ENCODE measurements around the gene LRRN2.

LRRN2 gene

GRCh38 chr1:204684206-204684570 is 1.4 kb downstream of the LRRN2 start:
- H3K27ac ChIP-seq: no peak overlapping the region
- H3K36me3 ChIP-seq (ENCODE audit: insufficient read depth): no peaks in the 10 kb centered on the region
- no peaks in the 10 kb centered on the region for H3K27me3 ChIP-seq (ENCODE audit: insufficient read depth, low read depth)
- H3K79me2 ChIP-seq (ENCODE audit: insufficient read depth, low read depth): no peaks in the 10 kb centered on the region
- no peak overlapping the region for H3K4me2 ChIP-seq
- no peak overlapping the region for H2AFZ ChIP-seq (ENCODE audit: low read depth)
- no peaks in the 10 kb centered on the region for H4K20me1 ChIP-seq (ENCODE audit: insufficient read depth)
- H3K4me1 ChIP-seq (ENCODE audit: low read depth, poor library complexity, severe bottlenecking): no peaks in the 10 kb centered on the region
- no peak overlapping the region for H3K9ac ChIP-seq
- H3K4me3 ChIP-seq (IDR thresholded peaks at IDR 0.05; ENCODE audit: insufficient read depth, low read depth, low read length): no peak overlapping the region
- TF ChIP-seq, protein P1, sequence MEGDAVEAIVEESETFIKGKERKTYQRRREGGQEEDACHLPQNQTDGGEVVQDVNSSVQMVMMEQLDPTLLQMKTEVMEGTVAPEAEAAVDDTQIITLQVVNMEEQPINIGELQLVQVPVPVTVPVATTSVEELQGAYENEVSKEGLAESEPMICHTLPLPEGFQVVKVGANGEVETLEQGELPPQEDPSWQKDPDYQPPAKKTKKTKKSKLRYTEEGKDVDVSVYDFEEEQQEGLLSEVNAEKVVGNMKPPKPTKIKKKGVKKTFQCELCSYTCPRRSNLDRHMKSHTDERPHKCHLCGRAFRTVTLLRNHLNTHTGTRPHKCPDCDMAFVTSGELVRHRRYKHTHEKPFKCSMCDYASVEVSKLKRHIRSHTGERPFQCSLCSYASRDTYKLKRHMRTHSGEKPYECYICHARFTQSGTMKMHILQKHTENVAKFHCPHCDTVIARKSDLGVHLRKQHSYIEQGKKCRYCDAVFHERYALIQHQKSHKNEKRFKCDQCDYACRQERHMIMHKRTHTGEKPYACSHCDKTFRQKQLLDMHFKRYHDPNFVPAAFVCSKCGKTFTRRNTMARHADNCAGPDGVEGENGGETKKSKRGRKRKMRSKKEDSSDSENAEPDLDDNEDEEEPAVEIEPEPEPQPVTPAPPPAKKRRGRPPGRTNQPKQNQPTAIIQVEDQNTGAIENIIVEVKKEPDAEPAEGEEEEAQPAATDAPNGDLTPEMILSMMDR (conservative IDR thresholded peaks at IDR 0.05; ENCODE audit: low read depth, low read length): no peak

- Histone ChIP-seq H3K79me2 (ENCODE audit: insufficient read depth, low read depth) (no peaks in the 10 kb centered on the region), H2AFZ (ENCODE audit: low read depth) (no peak overlapping the region), H3K27me3 (ENCODE audit: insufficient read depth, low read depth) (no peaks in the 10 kb centered on the region), H3K36me3 (ENCODE audit: insufficient read depth) (no peaks in the 10 kb centered on the region), H3K4me3 (IDR thresholded peaks at IDR 0.05; ENCODE audit: insufficient read depth, low read depth, low read length) (no peak overlapping the region), H3K27ac (no peak overlapping the region), H3K4me1 (ENCODE audit: low read depth, poor library complexity, severe bottlenecking) (no peaks in the 10 kb centered on the region), H3K4me2 (no peak overlapping the region), H4K20me1 (ENCODE audit: insufficient read depth) (no peaks in the 10 kb centered on the region), H3K9ac (no peak overlapping the region)
- TF ChIP-seq, protein P1 (conservative IDR thresholded peaks at IDR 0.05; ENCODE audit: low read depth, low read length): no peak
Observed at GRCh38 chr1:204683284-204684205, 2.0 kb downstream of the LRRN2 start.

DNA sequence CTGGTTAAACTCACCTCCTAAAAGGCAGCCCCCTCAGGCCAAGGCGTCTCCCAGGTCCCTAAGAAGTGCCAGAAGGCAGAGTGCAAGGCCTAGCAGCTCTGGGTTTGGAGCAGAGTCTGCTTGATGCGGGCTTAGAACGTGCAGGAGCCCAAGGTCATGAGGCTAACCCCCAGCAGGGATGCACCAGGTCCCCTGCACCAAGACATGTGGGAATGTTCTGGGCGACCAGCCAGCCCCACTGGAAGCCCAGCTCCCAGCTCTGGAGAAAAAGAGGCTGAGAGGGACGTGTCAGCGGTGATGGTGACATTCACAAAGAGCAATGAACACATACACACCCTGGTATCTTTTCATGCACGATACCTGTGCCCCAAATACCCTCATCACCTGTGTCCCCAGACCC is 5.1 kb downstream of the LRRN2 start:
- no peaks in the 10 kb centered on the region for H3K36me3 ChIP-seq (ENCODE audit: insufficient read depth)
- no peak overlapping the region for H3K4me2 ChIP-seq
- no peak overlapping the region for H3K4me3 ChIP-seq (IDR thresholded peaks at IDR 0.05; ENCODE audit: insufficient read depth, low read depth, low read length)
- TF ChIP-seq, protein P1 (conservative IDR thresholded peaks at IDR 0.05; ENCODE audit: low read depth, low read length): no peak
- no peak overlapping the region for H2AFZ ChIP-seq (ENCODE audit: low read depth)
- H3K27ac ChIP-seq: no peak overlapping the region
- H3K79me2 ChIP-seq (ENCODE audit: insufficient read depth, low read depth): no peaks in the 10 kb centered on the region
- no peaks in the 10 kb centered on the region for H3K4me1 ChIP-seq (ENCODE audit: low read depth, poor library complexity, severe bottlenecking)
- H3K27me3 ChIP-seq (ENCODE audit: insufficient read depth, low read depth): no peaks in the 10 kb centered on the region
- no peak overlapping the region for H3K9ac ChIP-seq
- no peaks in the 10 kb centered on the region for H4K20me1 ChIP-seq (ENCODE audit: insufficient read depth)

- H3K27ac ChIP-seq: no peak overlapping the region
- no peaks in the 10 kb centered on the region for H3K79me2 ChIP-seq (ENCODE audit: insufficient read depth, low read depth)
- TF ChIP-seq, protein P1 (conservative IDR thresholded peaks at IDR 0.05; ENCODE audit: low read depth, low read length): no peak
- H3K9ac ChIP-seq: no peak overlapping the region
- H4K20me1 ChIP-seq (ENCODE audit: insufficient read depth): no peaks in the 10 kb centered on the region
- H3K27me3 ChIP-seq (ENCODE audit: insufficient read depth, low read depth): no peaks in the 10 kb centered on the region
- no peaks in the 10 kb centered on the region for H3K36me3 ChIP-seq (ENCODE audit: insufficient read depth)
- no peak overlapping the region for H3K4me3 ChIP-seq (IDR thresholded peaks at IDR 0.05; ENCODE audit: insufficient read depth, low read depth, low read length)
- no peak overlapping the region for H3K4me2 ChIP-seq
- H3K4me1 ChIP-seq (ENCODE audit: low read depth, poor library complexity, severe bottlenecking): no peaks in the 10 kb centered on the region
- no peak overlapping the region for H2AFZ ChIP-seq (ENCODE audit: low read depth)
Observed at GRCh38 chr1:204680051-204680450, 5.5 kb downstream of the LRRN2 start.
